ENCODE measurements around the gene DERA.
A peak's percentile ranks its signal among the peaks of the same experiment; 100 is the strongest.

DERA gene

GRCh38 chr12:15972894-15973293 is 61.8 kb downstream of the DERA start:
- ChIA-PET POLR2A (no interaction called here), CTCF (no interaction called here)
- H3K36me3 ChIP-seq (ENCODE audit: control insufficient read depth in 2 of 2, insufficient read depth in 1 of 2, low read length in 2 of 2), result peaks cover 0 to 8% of the 10 kb centered on the region in 2 experiments; a peak in 1 of 3 replicates
- no peak overlapping the region for H3K4me3 ChIP-seq (ENCODE audit: low read depth, low read length)
- H3K4me1 ChIP-seq (ENCODE audit: control insufficient read depth, insufficient read depth, low read length), result no peaks in the 10 kb centered on the region
- no peaks in the 10 kb centered on the region for H3K9me3 ChIP-seq (ENCODE audit: control insufficient read depth, insufficient read depth, low read depth, low read length)
- TF ChIP-seq ZSCAN18 (tag by site-specific recombination; IDR thresholded peaks at IDR 0.05), result no peak
- TF ChIP-seq AEBP2 (tag by site-specific recombination; IDR thresholded peaks at IDR 0.05; ENCODE audit: borderline replicate concordance), result no peak
- no peak for TF ChIP-seq ZNF157 (tag by site-specific recombination; IDR thresholded peaks at IDR 0.05)
- TF ChIP-seq ZNF335 (tag by site-specific recombination; conservative IDR thresholded peaks at IDR 0.05), result no peak
- no peak for TF ChIP-seq PBX3 (CRISPR knock-in tag; IDR thresholded peaks at IDR 0.05)
- no peak for TF ChIP-seq ZNF776 (tag by site-specific recombination; IDR thresholded peaks at IDR 0.05; ENCODE audit: borderline replicate concordance)
- TF ChIP-seq ZNF549 (tag by site-specific recombination; IDR thresholded peaks at IDR 0.05), result no peak
- no peak for TF ChIP-seq ZNF391 (tag by site-specific recombination; IDR thresholded peaks at IDR 0.05; ENCODE audit: borderline replicate concordance, low read depth)
- TF ChIP-seq PRDM10 (tag by site-specific recombination; IDR thresholded peaks at IDR 0.05), result no peak
- TF ChIP-seq ZNF561 (tag by site-specific recombination; IDR thresholded peaks at IDR 0.05; ENCODE audit: borderline replicate concordance), result no peak
- H3K27ac ChIP-seq (ENCODE audit: extremely low read depth, low read depth, low read length), result no peak overlapping the region

GRCh38 chr12:15977999-15978951 is 67.1 kb downstream of the DERA start:
- ChIA-PET CTCF (interaction anchor here (0.6 to 1.7 kb wide), 4 partner anchors 13 to 1716 kb away, joined by 3 to 6 read pairs (median 4); no protein-coding TSS in a partner anchor), POLR2A (no interaction called here)
- 0 out of 2 replicates have a peak, but pooled peaks have one; percentile 21 for TF ChIP-seq ZNF350 (tag by site-specific recombination; IDR thresholded peaks at IDR 0.05)
- TF ChIP-seq PRDM6 (tag by site-specific recombination; IDR thresholded peaks at IDR 0.05), result 0 out of 2 replicates have a peak, but pooled peaks have one; percentile 32
- no peak for TF ChIP-seq AEBP2 (tag by site-specific recombination; IDR thresholded peaks at IDR 0.05; ENCODE audit: borderline replicate concordance)
- TF ChIP-seq ZNF548 (tag by site-specific recombination; IDR thresholded peaks at IDR 0.05), result no peak
- no peak for TF ChIP-seq ZBTB11 (tag by site-specific recombination; conservative IDR thresholded peaks at IDR 0.05; ENCODE audit: low read depth)
- TF ChIP-seq BCL11A (tag by site-specific recombination; IDR thresholded peaks at IDR 0.05; ENCODE audit: low read depth), result no peak
- Histone ChIP-seq H3K4me3 (ENCODE audit: low read depth, low read length) (no peak overlapping the region), H3K36me3 (ENCODE audit: control insufficient read depth in 2 of 2, insufficient read depth in 1 of 2, low read length in 2 of 2) (peaks cover 0 to 2% of the 10 kb centered on the region in 2 experiments; a peak in 1 of 3 replicates), H3K27ac (ENCODE audit: extremely low read depth, low read depth, low read length) (no peak overlapping the region), H3K4me1 (ENCODE audit: control insufficient read depth, insufficient read depth, low read length) (peaks cover 9% of the 10 kb centered on the region; the same call in 1 of the 2 replicates), H3K9me3 (ENCODE audit: control insufficient read depth, insufficient read depth, low read depth, low read length) (no peaks in the 10 kb centered on the region)

Data from HEK293 (cell line).